GM19035 (cell line): ENCODE results near the gene MEAK7.

Experiments
- ATAC-seq: cut with Tn5 transposase; IDR thresholded peaks from one replicate; pipeline ENCODE4 v1.9.1; 2021; ENCODE audit not compliant: unreplicated experiment

Gene MEAK7

GRCh38 chr16:84504420-84505248 is at the start of gene MEAK7:
MEAK7 (minus strand) TSS chr16:84504659; CDS start chr16:84498086, 6,573 bp downstream.
- peak; percentile 95 for ATAC-seq

- ATAC-seq: no peak
These were observed 49.5 kb upstream of the MEAK7 start for GRCh38 chr16:84553873-84554399.

- ATAC-seq: no peak
These were observed 47.7 kb upstream of the MEAK7 start for GRCh38 chr16:84552135-84552534.

GRCh38 chr16:84550096-84550495 is 45.6 kb upstream of the MEAK7 start:
- ATAC-seq: no peak

- no peak for ATAC-seq
These were observed 44.7 kb upstream of the MEAK7 start for GRCh38 chr16:84548971-84549844.

GRCh38 chr16:84548508-84548907 is 44.0 kb upstream of the MEAK7 start:
- no peak for ATAC-seq

- ATAC-seq: no peak
These were observed 43.1 kb upstream of the MEAK7 start for GRCh38 chr16:84547546-84548061.

GRCh38 chr16:84546669-84547545 is 42.4 kb upstream of the MEAK7 start:
- ATAC-seq: no peak

GRCh38 chr16:84545114-84545737 is 40.8 kb upstream of the MEAK7 start:
- no peak for ATAC-seq

- ATAC-seq: no peak
These were observed 39.7 kb upstream of the MEAK7 start for GRCh38 chr16:84544031-84544773.

- no peak for ATAC-seq
These were observed 38.8 kb upstream of the MEAK7 start for GRCh38 chr16:84543253-84543652.

GRCh38 chr16:84541999-84542817 is 37.7 kb upstream of the MEAK7 start:
- no peak for ATAC-seq

GRCh38 chr16:84540194-84540593 is 35.7 kb upstream of the MEAK7 start:
- ATAC-seq: no peak

GRCh38 chr16:84538222-84538840 is 33.9 kb upstream of the MEAK7 start:
- no peak for ATAC-seq

GRCh38 chr16:84537491-84538151 is 33.2 kb upstream of the MEAK7 start:
- no peak for ATAC-seq

GRCh38 chr16:84535851-84536250 is 31.4 kb upstream of the MEAK7 start:
- ATAC-seq: no peak

- ATAC-seq: no peak
These were observed 30.9 kb upstream of the MEAK7 start for GRCh38 chr16:84535408-84535807.

GRCh38 chr16:84534815-84535214 is 30.4 kb upstream of the MEAK7 start:
- ATAC-seq: no peak
